K562 (cell line): ENCODE measurements around the gene TMEM234. TPM values are rescaled to one million over a fixed set of nuclear protein-coding genes. Genes with fewer than 3 reads are reported as not detected.

ENCODE experiments used
- ZNF318 ChIP-seq, 2 experiments: fragments of 450-650 bp; IDR thresholded peaks; 2 replicates each; pipeline ENCODE4 v1.6.1; 2016; ENCODE audit warnings: mild to moderate bottlenecking in 2 of 2, borderline replicate concordance in 1 of 2, low read depth in 1 of 2, moderate library complexity in 1 of 2
- polyA plus RNA-seq, 8 experiments: library from polyadenylated mRNA; depleted of rRNA in 4 of 8; stranded (reverse) in 5 of 8; unstranded in 3 of 8; fragments of >200 nt; fragmentation: Nextera tagmentation in 2 of 8; fragmentation: Illumina TruSeq in 1 of 8; extraction: Ambion mirVana in 2 of 8; extraction: Trizol in 1 of 8; gene quantifications; 2 replicates each; pipeline versions ENCODE4 v1.2.1 to v1.2.3, GENCODE V29; 2011 to 2014; ENCODE audit warnings: inconsistent platforms in 1 of 8, missing spikeins in 1 of 8
- total RNA-seq, 7 experiments: library from RNA; depleted of rRNA in 6 of 7; stranded (reverse); fragments of >200 nt in 6 of 7; fragmentation: Illumina TruSeq in 2 of 7; extraction: Trizol in 2 of 7; gene quantifications; 2 replicates each; pipeline versions ENCODE4 v1.2.1 to v1.2.3, GENCODE V29; 2011 to 2021; ENCODE audit warnings: low replicate concordance in 1 of 7

TMEM234 gene
- total and polyA plus RNA-seq, 9 of the 15 experiments (the other 6 are each of a cell fraction or from before 2014, with no cell fraction given) = 5.0 to 12.9 (median 7.6) TPM

DNA sequence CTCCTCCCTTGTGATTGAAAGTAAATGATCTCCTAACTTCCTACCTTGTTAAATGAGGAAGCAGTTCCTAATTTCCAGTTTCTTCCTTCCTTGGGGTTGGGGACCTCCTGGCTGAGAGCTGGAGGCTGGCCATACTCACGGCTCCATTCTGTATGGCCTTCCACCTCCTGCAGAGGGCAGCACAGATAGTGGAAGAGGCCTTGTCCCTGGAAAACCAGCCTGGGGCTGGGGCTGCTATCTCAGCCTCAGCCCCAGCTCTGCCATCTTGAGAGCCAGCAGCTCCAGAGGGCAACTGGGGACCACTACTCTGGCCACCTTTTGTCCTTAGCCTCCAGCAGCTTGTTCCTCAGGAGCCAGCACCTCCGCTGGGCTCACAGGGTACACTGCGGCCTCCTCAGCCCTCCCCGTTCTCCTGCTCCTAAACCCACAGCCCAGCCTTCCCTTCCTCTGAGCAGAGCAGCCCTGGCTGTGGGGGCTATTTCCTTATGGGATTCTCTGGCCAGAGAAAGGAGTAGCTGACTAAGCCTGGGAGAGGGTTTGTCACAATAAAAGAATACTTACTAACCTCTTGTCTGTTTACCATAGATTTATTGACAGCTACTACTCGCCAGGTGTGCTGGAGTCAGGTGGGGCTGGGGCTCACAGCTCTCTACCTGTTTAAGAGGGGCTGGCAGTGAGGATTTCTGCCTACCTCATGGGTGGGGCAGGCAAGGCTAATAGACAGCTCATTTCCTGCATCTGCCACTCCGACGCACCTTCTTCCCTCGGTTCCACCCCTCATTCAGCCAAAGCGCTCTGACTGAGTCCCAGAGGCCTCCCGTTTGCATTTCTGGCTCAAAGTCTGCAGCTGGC, 6.3 kb downstream of the TMEM234 start (continued):
- no peak for TF ChIP-seq ZNF318 (IDR thresholded peaks at IDR 0.05; ENCODE audit: borderline replicate concordance in 1 of 2, low read depth in 1 of 2)
